AG04449 (cell line): ENCODE data around the gene OTUB2.
A peak's percentile ranks its signal among the peaks of the same experiment; 100 is the strongest.

Experiments used
- CTCF ChIA-PET: fragments of 350-600 bp; formaldehyde crosslinking; extraction: SDS; loops from one replicate; lab custom pipeline; 2021; ENCODE audit warnings: antibody characterized with exemption; lab: Yijun Ruan, JAX
- POLR2A ChIA-PET: fragments of 400-600, 350-600 bp; formaldehyde crosslinking; extraction: SDS; loops from one replicate; lab custom pipeline; 2020; ENCODE audit warnings: antibody characterized with exemption, inconsistent platforms; lab: Yijun Ruan, JAX
- DNase-seq: peaks from one replicate; pipeline ENCODE4 v3.0.0-alpha.2; 2010; ENCODE audit warnings: low read depth, low spot score
- H3K4me3 ChIP-seq: 2 replicates; pipeline ENCODE4 v1.5.1; 2011; ENCODE audit warnings: low read depth, mild to moderate bottlenecking, control low read depth, low read length
- CTCF ChIP-seq: IDR thresholded peaks from one replicate; pipeline ENCODE4 v1.5.1; 2011; ENCODE audit warnings: mild to moderate bottlenecking, moderate library complexity, low read length, control low read depth, inconsistent platforms; ENCODE audit not compliant: insufficient read depth; ENCODE audit errors: missing control alignments

Gene OTUB2

GRCh38 chr14:93993382-93993781 lies 32.8 kb upstream of the OTUB2 start:
- CTCF ChIA-PET = interaction anchor here (1.0 to 5.2 kb wide), 6 partner anchors 7 to 57 kb away, joined by 3 to 34 read pairs (median 14); no protein-coding TSS in a partner anchor

GRCh38 chr14:93994919-93995682 lies 31.0 kb upstream of the OTUB2 start:
- ChIA-PET CTCF (interaction anchor here (1.9 to 12.0 kb wide), 3 partner anchors 9 to 53 kb away, joined by 10 to 472 read pairs (median 22); no protein-coding TSS in a partner anchor), POLR2A (interaction anchor here (0.7 to 1.0 kb wide), 2 partner anchors 10 to 14 kb away, joined by 3 read pairs; no protein-coding TSS in a partner anchor)
- no peak for TF ChIP-seq CTCF
- no peak overlapping the region for H3K4me3 ChIP-seq
- DNase-seq = peak; percentile 55

More at GRCh38 chr14:93993382-93993781, 32.8 kb upstream of the OTUB2 start:
- no peak overlapping the region for H3K4me3 ChIP-seq
- no peak for TF ChIP-seq CTCF
- POLR2A ChIA-PET = no interaction called here
- DNase-seq = no peak

- CTCF ChIA-PET = interaction anchor here (1.9 to 12.0 kb wide), 3 partner anchors 8 to 54 kb away, joined by 10 to 472 read pairs (median 22); no protein-coding TSS in a partner anchor
- H3K4me3 ChIP-seq = no peak overlapping the region
- no peak for DNase-seq
- POLR2A ChIA-PET = no interaction called here
- no peak for TF ChIP-seq CTCF
Observed at GRCh38 chr14:93996130-93996695, 29.9 kb upstream of the OTUB2 start.

GRCh38 chr14:93997082-93997481 lies 29.1 kb upstream of the OTUB2 start, which contains the start of gene CCDC197:
TSS of gene CCDC197 (plus strand) at chr14:93997301. CDS start at chr14:93998132, 831 bp downstream.
- H3K4me3 ChIP-seq = no peak within 1 kb of the TSS
- POLR2A ChIA-PET = interaction anchor here (0.6 kb wide), 1 partner anchor 462 kb away, joined by 3 read pairs; no protein-coding TSS in a partner anchor
- CTCF ChIA-PET = interaction anchor here (0.9 to 12.0 kb wide), 4 partner anchors 11 to 55 kb away, joined by 3 to 472 read pairs (median 4); no protein-coding TSS in a partner anchor
- TF ChIP-seq CTCF = no peak
- DNase-seq = no peak

- no peak overlapping the region for H3K4me3 ChIP-seq
- ChIA-PET POLR2A (no interaction called here), CTCF (interaction anchor here (0.9 to 12.0 kb wide), 4 partner anchors 12 to 56 kb away, joined by 3 to 472 read pairs (median 16); no protein-coding TSS in a partner anchor)
- no peak for TF ChIP-seq CTCF
- no peak for DNase-seq
Observed at GRCh38 chr14:93997916-93998870, 27.9 kb upstream of the OTUB2 start.
